ENCODE results near the gene ATP2C2. TPM values are rescaled to one million over a fixed set of nuclear protein-coding genes. Genes with fewer than 3 reads are reported as not detected.

The ATP2C2 gene
- total and polyA plus RNA-seq, 11 donors = 0.17 TPM; not detected in 10

GRCh38 chr16:84382396-84382795, 14.1 kb downstream of the ATP2C2 start:
- Histone ChIP-seq H3K4me3 (no peak overlapping the region), H3K27ac (no peak overlapping the region), H3K4me1 (peaks cover 0 to 4% (median 0%) of the 10 kb centered on the region in 12 donors), H3K27me3 (no peaks in the 10 kb centered on the region), H3K36me3 (no peaks in the 10 kb centered on the region), H3K9me3 (peaks cover 0 to 19% (median 2%) of the 10 kb centered on the region in 12 donors)
- ATAC-seq (no peak), DNase-seq (no peak)
- intact Hi-C loops (cut with DNase I) = no loop called here
- WGBS, 4 donors = 92 to 98% (median 92%) methylated on average over 4 of the region's 4 CpGs
- TF ChIP-seq CTCF (IDR thresholded peaks at IDR 0.05) (no peak), POLR2A (IDR thresholded peaks at IDR 0.05) (no peak)

GRCh38 chr16:84383106-84383505, 14.8 kb downstream of the ATP2C2 start:
- no peaks in the 10 kb centered on the region for H3K27me3 ChIP-seq
- no peak for ATAC-seq
- H3K4me3 ChIP-seq = no peak overlapping the region
- WGBS, 4 donors = 86 to 97% (median 92%) methylated on average over 7 of the region's 7 CpGs
- peaks cover 0 to 19% (median 2%) of the 10 kb centered on the region in 12 donors for H3K9me3 ChIP-seq
- DNase-seq = no peak
- no peak for TF ChIP-seq POLR2A (IDR thresholded peaks at IDR 0.05)
- no peak for TF ChIP-seq CTCF (IDR thresholded peaks at IDR 0.05)
- H3K4me1 ChIP-seq = peaks cover 0 to 4% (median 0%) of the 10 kb centered on the region in 12 donors
- intact Hi-C loops (cut with DNase I) = no loop called here
- no peak overlapping the region for H3K27ac ChIP-seq
- H3K36me3 ChIP-seq = no peaks in the 10 kb centered on the region

GRCh38 chr16:84386047-84386446, 17.7 kb downstream of the ATP2C2 start:
- DNase-seq (no peak), ATAC-seq (peak in 3 of 4 donors; percentile 28 to 76 (median 71))
- H3K4me3 ChIP-seq = no peak overlapping the region
- peaks cover 0 to 19% (median 2%) of the 10 kb centered on the region in 12 donors for H3K9me3 ChIP-seq
- H3K27me3 ChIP-seq = peaks cover 0 to 5% (median 0%) of the 10 kb centered on the region in 9 donors
- peaks cover 0 to under 1% (median 0%) of the 10 kb centered on the region in 12 donors for H3K4me1 ChIP-seq
- TF ChIP-seq POLR2A (IDR thresholded peaks at IDR 0.05) (no peak), CTCF (IDR thresholded peaks at IDR 0.05) (no peak)
- no peak overlapping the region for H3K27ac ChIP-seq
- WGBS, 4 donors = 48 to 58% (median 55%) methylated on average over 3 of the region's 3 CpGs
- intact Hi-C loops (cut with DNase I) = no loop called here
- no peaks in the 10 kb centered on the region for H3K36me3 ChIP-seq

- H3K27me3 ChIP-seq = peaks cover 0 to 5% (median 0%) of the 10 kb centered on the region in 9 donors
- 84 to 95% (median 92%) methylated on average over 8 to 11 of the region's 11 CpGs for WGBS, 4 donors
- peaks cover 0 to 19% (median 2%) of the 10 kb centered on the region in 12 donors for H3K9me3 ChIP-seq
- H3K4me1 ChIP-seq = peaks cover 0 to 10% (median 0%) of the 10 kb centered on the region in 12 donors
- H3K27ac ChIP-seq = no peak overlapping the region
- intact Hi-C loops (cut with DNase I) = no loop called here
- ATAC-seq (no peak), DNase-seq (no peak)
- TF ChIP-seq POLR2A (IDR thresholded peaks at IDR 0.05) = no peak
- no peak for TF ChIP-seq CTCF (IDR thresholded peaks at IDR 0.05)
- H3K36me3 ChIP-seq = no peaks in the 10 kb centered on the region
- H3K4me3 ChIP-seq = no peak overlapping the region
Measured at GRCh38 chr16:84387021-84387420, 18.7 kb downstream of the ATP2C2 start.

All from heart left ventricle (tissue), 16 donors.